Left ventricle myocardium inferior (tissue), 1 donor: ENCODE results near the gene IMPA2. TPM values are rescaled to one million over a fixed set of nuclear protein-coding genes. Genes with fewer than 3 reads are reported as not detected.

Experiments
- DNase-seq: peaks from one replicate; pipeline ENCODE4 v3.0.0-alpha.2; 2020
- H3K27ac ChIP-seq: fragments of 200-600 bp; replicated peaks from 2 replicates; pipeline ENCODE4 v1.8.0; 2021
- H3K27me3 ChIP-seq: fragments of 200-600 bp; 2 replicates; pipeline ENCODE4 v1.8.0; 2021; ENCODE audit warnings: low read depth
- H3K36me3 ChIP-seq: fragments of 200-600 bp; 2 replicates; pipeline ENCODE4 v1.8.0; 2021
- H3K4me1 ChIP-seq: fragments of 200-600 bp; 2 replicates; pipeline ENCODE4 v1.8.0; 2021
- H3K4me3 ChIP-seq: fragments of 200-600 bp; 2 replicates; pipeline ENCODE4 v1.8.0; 2021; ENCODE audit warnings: mild to moderate bottlenecking, moderate library complexity
- H3K9me3 ChIP-seq: fragments of 200-600 bp; replicated peaks from 2 replicates; pipeline ENCODE4 v1.8.0; 2021
- intact Hi-C: fragments of 100-400 bp; cut with micrococcal nuclease; formaldehyde crosslinking; loops from one replicate; pipeline ENCODE4 v1.11.0; 2022
- total RNA-seq: library from RNA; stranded (reverse); fragmentation: NEBNext Ultra II Directional; extraction: Animal tissue kit (Norgen Biotek cat#: 25700); gene quantifications from one replicate; pipeline ENCODE4 v1.2.1, GENCODE V29; 2021
- TF ChIP-seq, protein P1 (sequence below): fragments of 200-600 bp; IDR thresholded peaks from 2 replicates; pipeline ENCODE4 v1.8.0; 2021; ENCODE audit warnings: antibody characterized with exemption, mild to moderate bottlenecking, borderline replicate concordance
- donor health status: DM: no; HTN: yes; CAD: no; lungs with severe emphysema.

The IMPA2 gene
- total RNA-seq, 1 donor from 2014 or later, result 51.5 TPM

DNA sequence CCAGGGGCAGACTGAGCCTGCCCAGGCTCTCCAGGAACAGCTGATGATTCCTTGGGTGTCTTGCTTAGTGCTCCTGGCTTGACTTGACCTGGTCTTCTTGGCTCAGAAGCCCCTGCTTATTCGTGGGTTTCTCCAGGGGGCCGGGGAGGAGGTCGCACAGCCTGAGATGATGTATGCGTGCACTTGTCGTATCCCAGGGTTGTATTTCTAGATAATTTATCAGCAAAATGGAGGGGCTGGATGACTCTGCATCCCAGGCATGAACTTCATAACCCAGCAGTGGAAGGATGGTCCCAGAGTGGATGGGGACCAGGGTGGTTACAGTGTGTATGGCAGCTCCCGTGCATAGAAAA, 25.2 kb downstream of the IMPA2 start:
- DNase-seq, result no peak
- H3K36me3 ChIP-seq, result peaks cover 44% of the 10 kb centered on the region
- H3K4me3 ChIP-seq, result no peak overlapping the region
- peaks cover 30% of the 10 kb centered on the region for H3K4me1 ChIP-seq
- TF ChIP-seq, protein P1, sequence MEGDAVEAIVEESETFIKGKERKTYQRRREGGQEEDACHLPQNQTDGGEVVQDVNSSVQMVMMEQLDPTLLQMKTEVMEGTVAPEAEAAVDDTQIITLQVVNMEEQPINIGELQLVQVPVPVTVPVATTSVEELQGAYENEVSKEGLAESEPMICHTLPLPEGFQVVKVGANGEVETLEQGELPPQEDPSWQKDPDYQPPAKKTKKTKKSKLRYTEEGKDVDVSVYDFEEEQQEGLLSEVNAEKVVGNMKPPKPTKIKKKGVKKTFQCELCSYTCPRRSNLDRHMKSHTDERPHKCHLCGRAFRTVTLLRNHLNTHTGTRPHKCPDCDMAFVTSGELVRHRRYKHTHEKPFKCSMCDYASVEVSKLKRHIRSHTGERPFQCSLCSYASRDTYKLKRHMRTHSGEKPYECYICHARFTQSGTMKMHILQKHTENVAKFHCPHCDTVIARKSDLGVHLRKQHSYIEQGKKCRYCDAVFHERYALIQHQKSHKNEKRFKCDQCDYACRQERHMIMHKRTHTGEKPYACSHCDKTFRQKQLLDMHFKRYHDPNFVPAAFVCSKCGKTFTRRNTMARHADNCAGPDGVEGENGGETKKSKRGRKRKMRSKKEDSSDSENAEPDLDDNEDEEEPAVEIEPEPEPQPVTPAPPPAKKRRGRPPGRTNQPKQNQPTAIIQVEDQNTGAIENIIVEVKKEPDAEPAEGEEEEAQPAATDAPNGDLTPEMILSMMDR, result no peak
- intact Hi-C loops, result no loop called here
- H3K27ac ChIP-seq, result peak overlapping the region; percentile 64
- H3K27me3 ChIP-seq, result no peaks in the 10 kb centered on the region
- no peaks in the 10 kb centered on the region for H3K9me3 ChIP-seq

DNA sequence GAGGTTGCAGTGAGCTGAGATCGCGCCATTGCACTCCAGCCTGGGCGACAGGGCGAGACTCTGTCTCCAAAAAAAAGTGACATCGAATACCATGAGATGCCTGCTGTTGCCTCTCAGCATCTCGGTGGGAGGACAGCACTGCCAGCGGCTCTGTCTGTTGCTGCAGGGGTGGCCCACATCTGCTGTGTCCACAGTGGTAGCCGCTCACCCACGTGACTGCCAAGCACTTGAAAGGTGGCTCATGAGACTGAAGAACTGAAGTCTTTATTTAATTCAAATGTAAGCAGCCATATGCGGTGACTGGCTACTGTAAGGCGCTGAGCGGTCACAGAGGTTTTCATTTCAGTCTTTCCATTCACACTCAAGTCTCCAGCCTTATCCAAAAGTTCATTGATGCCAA, 25.8 kb downstream of the IMPA2 start:
- TF ChIP-seq, protein P1, result no peak
- H3K27ac ChIP-seq, result no peak overlapping the region
- H3K36me3 ChIP-seq, result peaks cover 41% of the 10 kb centered on the region
- peaks cover 31% of the 10 kb centered on the region for H3K4me1 ChIP-seq
- no peak overlapping the region for H3K4me3 ChIP-seq
- no peak for DNase-seq
- intact Hi-C loops, result no loop called here
- H3K27me3 ChIP-seq, result no peaks in the 10 kb centered on the region
- H3K9me3 ChIP-seq, result no peaks in the 10 kb centered on the region

DNA sequence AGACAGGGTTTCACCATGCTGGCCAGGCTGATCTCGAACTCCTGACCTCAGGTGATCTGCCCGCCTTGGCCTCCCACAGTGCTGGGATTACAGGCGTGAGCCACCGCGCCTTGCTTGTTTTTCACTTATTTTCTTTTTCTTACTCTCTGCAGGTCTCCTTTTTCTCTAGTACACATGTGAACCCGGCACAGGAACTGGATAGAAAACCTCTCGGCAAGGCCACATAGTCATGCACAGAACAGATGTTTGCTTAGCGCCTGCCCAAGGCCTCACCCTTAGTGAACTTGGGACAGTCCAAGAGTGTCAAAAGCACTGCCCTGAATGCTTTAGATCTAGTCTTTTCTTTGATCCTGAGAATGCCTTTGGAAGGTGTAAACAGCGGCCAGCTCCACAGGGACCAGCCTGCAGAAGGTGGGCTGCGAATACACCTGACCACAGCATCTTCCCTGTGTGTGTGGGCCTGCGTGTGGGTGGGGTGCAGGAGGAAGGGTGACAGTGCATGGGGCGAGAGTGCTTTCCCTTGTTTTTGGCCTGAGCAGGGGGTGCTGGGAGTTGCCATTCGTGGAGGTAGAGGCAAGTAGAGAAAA, 27.0 kb downstream of the IMPA2 start:
- Histone ChIP-seq H3K27ac (peak overlapping the region; percentile 80), H3K9me3 (no peaks in the 10 kb centered on the region), H3K36me3 (peaks cover 39% of the 10 kb centered on the region), H3K27me3 (no peaks in the 10 kb centered on the region), H3K4me1 (peaks cover 35% of the 10 kb centered on the region), H3K4me3 (no peak overlapping the region)
- intact Hi-C loops, result no loop called here
- TF ChIP-seq, protein P1, result no peak
- no peak for DNase-seq

DNA sequence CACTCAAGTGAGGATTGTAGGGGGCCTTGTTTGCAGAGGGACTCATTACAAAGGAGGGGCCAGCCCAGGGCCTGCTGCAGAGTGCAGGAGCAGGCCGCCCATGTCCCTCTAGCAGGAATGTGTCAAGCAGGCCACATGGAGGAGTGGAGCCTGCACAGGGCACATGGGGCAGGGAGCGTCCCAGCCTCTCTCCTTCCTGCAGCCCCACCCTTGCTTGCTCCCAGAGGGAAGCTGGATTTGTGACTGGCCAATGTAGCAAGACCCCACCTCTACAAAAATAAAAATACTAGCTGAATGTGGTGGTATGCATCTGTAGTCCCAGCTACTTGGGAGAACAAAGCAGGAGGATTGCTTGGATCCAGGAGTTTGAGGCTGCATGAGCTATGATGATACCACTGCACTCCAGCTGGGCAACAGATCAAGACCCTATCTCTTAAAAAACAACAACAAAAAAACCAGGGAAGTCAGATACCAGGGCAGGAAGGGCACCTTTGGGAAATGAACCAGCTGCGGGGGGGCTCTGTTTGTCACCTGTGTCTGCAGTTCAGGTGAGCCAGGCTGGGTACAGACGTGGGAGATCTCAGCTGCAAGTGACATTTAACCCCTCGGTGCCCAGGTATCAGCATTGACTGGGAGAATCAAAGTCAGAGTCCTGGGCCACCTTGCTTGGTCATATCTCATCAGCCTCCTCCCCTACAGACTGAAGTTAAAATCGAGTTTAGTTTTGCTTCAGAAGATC, 27.7 kb downstream of the IMPA2 start:
- no peak overlapping the region for H3K4me3 ChIP-seq
- peaks cover 41% of the 10 kb centered on the region for H3K4me1 ChIP-seq
- no peaks in the 10 kb centered on the region for H3K9me3 ChIP-seq
- TF ChIP-seq, protein P1, result no peak
- H3K36me3 ChIP-seq, result peaks cover 46% of the 10 kb centered on the region
- H3K27me3 ChIP-seq, result no peaks in the 10 kb centered on the region
- intact Hi-C loops, result no loop called here
- DNase-seq, result no peak
- peak overlapping the region; percentile 80 for H3K27ac ChIP-seq

DNA sequence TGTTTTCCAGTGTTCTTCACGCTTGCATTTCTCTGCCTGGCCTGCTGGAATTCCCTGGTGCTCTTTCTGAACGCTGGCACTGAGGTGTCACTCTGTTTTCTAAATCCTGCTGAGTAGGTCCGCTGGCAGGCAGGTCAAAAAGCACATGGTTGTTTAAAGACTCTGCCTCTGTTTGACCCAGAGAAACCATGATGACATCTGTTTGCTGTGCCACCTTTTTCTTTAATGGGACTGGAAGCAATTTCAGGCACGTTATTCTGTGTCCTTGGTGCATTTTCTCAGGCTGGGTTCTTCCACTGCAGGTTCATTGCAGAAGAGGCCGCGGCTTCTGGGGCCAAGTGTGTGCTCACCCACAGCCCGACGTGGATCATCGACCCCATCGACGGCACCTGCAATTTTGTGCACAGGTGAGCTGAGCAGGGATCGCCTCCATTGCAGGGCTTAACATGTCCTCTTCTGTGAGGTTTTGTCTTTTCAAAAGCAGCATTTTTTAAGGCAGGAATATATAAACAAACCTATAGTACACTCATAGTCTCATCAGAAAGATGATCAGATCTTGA, 28.4 kb downstream of the IMPA2 start:
- H3K4me3 ChIP-seq, result no peak overlapping the region

More for the DNA sequence above, 28.4 kb downstream of the IMPA2 start:
- peaks cover 52% of the 10 kb centered on the region for H3K36me3 ChIP-seq
- H3K27me3 ChIP-seq, result no peaks in the 10 kb centered on the region
- no peaks in the 10 kb centered on the region for H3K9me3 ChIP-seq
- H3K4me1 ChIP-seq, result peaks cover 47% of the 10 kb centered on the region
- intact Hi-C loops, result no loop called here
- TF ChIP-seq, protein P1, result no peak
- no peak for DNase-seq
- H3K27ac ChIP-seq, result peak overlapping the region; percentile 80
